DOHH2 (cell line): Measurements from ENCODE around the gene KRTAP3-2.

Experiments used
- H3F3A ChIP-seq: fragments of 200-600 bp; sonication (generic), shearing (Covaris generic); 2 replicates; pipeline ENCODE4 v1.6.0; 2016; ENCODE audit warnings: antibody characterized with exemption, mild to moderate bottlenecking; ENCODE audit not compliant: control insufficient read depth, insufficient read depth
- H3K27ac ChIP-seq: fragments of 200-600 bp; sonication (generic); 2 replicates; pipeline ENCODE4 v1.5.1; 2014; ENCODE audit warnings: low read depth, mild to moderate bottlenecking, low read length, moderate library complexity
- H3K27me3 ChIP-seq: fragments of 200-600 bp; sonication (generic); 2 replicates; pipeline ENCODE4 v1.6.1; 2014; ENCODE audit warnings: mild to moderate bottlenecking, low read length, mixed read lengths; ENCODE audit not compliant: control insufficient read depth
- H3K36me3 ChIP-seq: fragments of 200-600 bp; sonication (generic); 2 replicates; pipeline ENCODE4 v1.6.1; 2014; ENCODE audit warnings: mild to moderate bottlenecking, low read length, moderate library complexity, mixed read lengths; ENCODE audit not compliant: control insufficient read depth
- H3K4me1 ChIP-seq: fragments of 200-600 bp; sonication (generic); 2 replicates; pipeline ENCODE4 v1.6.1; 2014; ENCODE audit warnings: mild to moderate bottlenecking, low read length, mixed read lengths; ENCODE audit not compliant: control insufficient read depth
- H3K4me2 ChIP-seq: fragments of 200-600 bp; sonication (generic); 2 replicates; pipeline ENCODE4 v1.6.0; 2014; ENCODE audit warnings: mild to moderate bottlenecking, low read length, moderate library complexity
- H3K4me3 ChIP-seq: fragments of 200-600 bp; sonication (generic); 2 replicates; pipeline ENCODE4 v1.5.1; 2014; ENCODE audit warnings: mild to moderate bottlenecking, low read length, mixed read lengths
- H3K79me2 ChIP-seq: fragments of 200-600 bp; sonication (generic); 2 replicates; pipeline ENCODE4 v1.6.1; 2014; ENCODE audit warnings: mild to moderate bottlenecking, low read length, mixed read lengths; ENCODE audit not compliant: control insufficient read depth
- H3K9me2 ChIP-seq: fragments of 200-600 bp; sonication (generic); replicated peaks from 2 replicates; pipeline ENCODE4 v1.6.1; 2014; ENCODE audit warnings: mild to moderate bottlenecking, low read length, mixed read lengths; ENCODE audit not compliant: control insufficient read depth
- H3K9me3 ChIP-seq: fragments of 200-600 bp; sonication (generic); 2 replicates; pipeline ENCODE4 v1.6.1; 2014; ENCODE audit warnings: antibody characterized with exemption, low read length, mixed read lengths; ENCODE audit not compliant: control insufficient read depth, insufficient read depth
- H4K20me1 ChIP-seq: fragments of 200-600 bp; sonication (generic); 2 replicates; pipeline ENCODE4 v1.6.0; 2014; ENCODE audit warnings: low read depth, mild to moderate bottlenecking, antibody characterized with exemption, low read length, moderate library complexity; ENCODE audit not compliant: control insufficient read depth, insufficient read depth
- EZH2phosphoT487 ChIP-seq: fragments of 200-600 bp; sonication (generic); IDR thresholded peaks from 2 replicates; pipeline ENCODE4 v1.6.1; 2017; ENCODE audit warnings: borderline replicate concordance, mild to moderate bottlenecking, antibody characterized with exemption, low read length, moderate library complexity, mixed read lengths
- TF ChIP-seq, protein P1 (sequence below): fragments of 200-600 bp; sonication (generic); IDR thresholded peaks from one replicate; pipeline ENCODE4 v1.5.1; 2014; ENCODE audit warnings: antibody characterized with exemption, mild to moderate bottlenecking, low read depth, low read length; ENCODE audit not compliant: poor library complexity, severe bottlenecking

The KRTAP3-2 gene

DNA sequence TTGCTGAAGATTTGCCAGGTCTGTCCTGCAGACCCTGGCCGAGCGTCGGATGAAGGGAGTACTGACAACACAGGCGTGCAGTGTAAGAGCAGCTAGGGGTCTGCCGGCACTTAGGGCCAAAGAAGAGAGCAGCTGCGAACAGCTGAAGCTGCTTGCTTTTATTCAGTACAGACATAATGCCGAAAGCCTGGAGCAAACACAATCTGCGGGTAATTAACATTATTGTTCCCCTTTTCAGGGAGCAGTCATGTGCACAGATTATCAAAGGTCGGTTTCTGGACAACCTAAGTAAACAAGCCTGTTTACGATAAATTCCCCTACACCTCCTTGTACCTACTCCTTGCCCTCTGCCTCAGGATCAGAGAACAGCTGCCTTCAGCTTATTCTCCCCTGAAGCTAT, 50.3 kb downstream of the KRTAP3-2 start:
- H3K36me3 ChIP-seq: no peaks in the 10 kb centered on the region
- no peak overlapping the region for H3K4me2 ChIP-seq
- no peaks in the 10 kb centered on the region for H3K79me2 ChIP-seq
- H3K9me3 ChIP-seq: no peaks in the 10 kb centered on the region
- no peaks in the 10 kb centered on the region for H3K9me2 ChIP-seq
- TF ChIP-seq, protein P1, sequence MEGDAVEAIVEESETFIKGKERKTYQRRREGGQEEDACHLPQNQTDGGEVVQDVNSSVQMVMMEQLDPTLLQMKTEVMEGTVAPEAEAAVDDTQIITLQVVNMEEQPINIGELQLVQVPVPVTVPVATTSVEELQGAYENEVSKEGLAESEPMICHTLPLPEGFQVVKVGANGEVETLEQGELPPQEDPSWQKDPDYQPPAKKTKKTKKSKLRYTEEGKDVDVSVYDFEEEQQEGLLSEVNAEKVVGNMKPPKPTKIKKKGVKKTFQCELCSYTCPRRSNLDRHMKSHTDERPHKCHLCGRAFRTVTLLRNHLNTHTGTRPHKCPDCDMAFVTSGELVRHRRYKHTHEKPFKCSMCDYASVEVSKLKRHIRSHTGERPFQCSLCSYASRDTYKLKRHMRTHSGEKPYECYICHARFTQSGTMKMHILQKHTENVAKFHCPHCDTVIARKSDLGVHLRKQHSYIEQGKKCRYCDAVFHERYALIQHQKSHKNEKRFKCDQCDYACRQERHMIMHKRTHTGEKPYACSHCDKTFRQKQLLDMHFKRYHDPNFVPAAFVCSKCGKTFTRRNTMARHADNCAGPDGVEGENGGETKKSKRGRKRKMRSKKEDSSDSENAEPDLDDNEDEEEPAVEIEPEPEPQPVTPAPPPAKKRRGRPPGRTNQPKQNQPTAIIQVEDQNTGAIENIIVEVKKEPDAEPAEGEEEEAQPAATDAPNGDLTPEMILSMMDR: no peak
- TF ChIP-seq EZH2phosphoT487: no peak
- H3K27me3 ChIP-seq: no peaks in the 10 kb centered on the region; the same call in none of the 2 replicates
- no peak overlapping the region for H3K27ac ChIP-seq
- H4K20me1 ChIP-seq: no peaks in the 10 kb centered on the region
- no peak overlapping the region for H3K4me3 ChIP-seq
- no peaks in the 10 kb centered on the region for H3F3A ChIP-seq
- H3K4me1 ChIP-seq: no peaks in the 10 kb centered on the region
